Subcutaneous adipose tissue (tissue), 4 donors: ENCODE measurements around the gene FGF18. TPM values are rescaled to one million over a fixed set of nuclear protein-coding genes. Genes with fewer than 3 reads are reported as not detected.

Experiments
- total RNA-seq, 4 donors: library from RNA; depleted of rRNA; stranded (reverse); fragments of >200 nt; gene quantifications; one replicate each; pipeline ENCODE4 v1.1.0, GENCODE V29; 2016
- TF ChIP-seq, protein P1 (sequence below): fragments of 450-650 bp; IDR thresholded peaks from one replicate; pipeline ENCODE4 v1.5.1; 2016; ENCODE audit warnings: low read depth, mild to moderate bottlenecking, control low read depth, antibody characterized with exemption, moderate library complexity

The FGF18 gene, protein sequence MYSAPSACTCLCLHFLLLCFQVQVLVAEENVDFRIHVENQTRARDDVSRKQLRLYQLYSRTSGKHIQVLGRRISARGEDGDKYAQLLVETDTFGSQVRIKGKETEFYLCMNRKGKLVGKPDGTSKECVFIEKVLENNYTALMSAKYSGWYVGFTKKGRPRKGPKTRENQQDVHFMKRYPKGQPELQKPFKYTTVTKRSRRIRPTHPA
- total RNA-seq: under 1 TPM in 2 of 4 donors, not detected in 2; 0.33 to 0.66 TPM

DNA sequence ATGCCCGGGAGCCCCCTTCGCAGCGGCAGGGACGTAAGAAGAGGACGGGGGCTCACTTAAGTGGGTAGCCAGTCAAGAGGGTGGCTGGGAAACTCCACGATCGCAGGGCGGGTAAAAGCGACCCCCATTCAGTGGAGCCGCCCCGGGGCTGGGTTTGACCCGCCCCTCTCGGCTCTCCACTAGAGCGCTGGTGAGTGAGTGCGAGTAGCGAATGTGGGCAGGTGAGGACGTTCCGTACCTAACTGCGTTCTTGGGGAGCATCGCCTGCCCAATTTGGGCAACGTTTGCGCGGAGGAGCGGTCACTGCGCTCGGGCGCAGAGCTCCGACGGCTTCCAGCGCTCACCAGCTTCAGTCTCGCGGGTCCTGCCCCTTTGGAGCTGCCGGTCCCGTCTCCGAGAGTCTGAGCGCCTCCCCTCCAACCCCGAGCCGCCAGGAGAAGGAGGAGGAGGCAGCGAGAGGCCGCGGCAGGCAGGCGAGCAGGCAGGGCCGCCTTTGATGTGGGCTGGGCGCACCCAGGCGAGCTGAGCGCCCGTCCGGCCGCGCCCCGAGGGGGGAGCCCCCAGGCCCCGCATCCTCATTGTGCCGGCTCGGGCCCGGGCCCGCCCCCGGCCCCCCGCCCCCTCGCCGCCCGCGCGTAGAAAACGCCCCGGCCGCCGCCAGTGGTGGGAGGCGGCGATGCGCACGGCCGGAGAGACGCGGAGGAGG is at the start of gene FGF18:
FGF18 (plus strand) TSS at position 666 of the 706 bp plus-strand sequence. CDS start 553 bp downstream, outside the sequence.
- TF ChIP-seq, protein P1, sequence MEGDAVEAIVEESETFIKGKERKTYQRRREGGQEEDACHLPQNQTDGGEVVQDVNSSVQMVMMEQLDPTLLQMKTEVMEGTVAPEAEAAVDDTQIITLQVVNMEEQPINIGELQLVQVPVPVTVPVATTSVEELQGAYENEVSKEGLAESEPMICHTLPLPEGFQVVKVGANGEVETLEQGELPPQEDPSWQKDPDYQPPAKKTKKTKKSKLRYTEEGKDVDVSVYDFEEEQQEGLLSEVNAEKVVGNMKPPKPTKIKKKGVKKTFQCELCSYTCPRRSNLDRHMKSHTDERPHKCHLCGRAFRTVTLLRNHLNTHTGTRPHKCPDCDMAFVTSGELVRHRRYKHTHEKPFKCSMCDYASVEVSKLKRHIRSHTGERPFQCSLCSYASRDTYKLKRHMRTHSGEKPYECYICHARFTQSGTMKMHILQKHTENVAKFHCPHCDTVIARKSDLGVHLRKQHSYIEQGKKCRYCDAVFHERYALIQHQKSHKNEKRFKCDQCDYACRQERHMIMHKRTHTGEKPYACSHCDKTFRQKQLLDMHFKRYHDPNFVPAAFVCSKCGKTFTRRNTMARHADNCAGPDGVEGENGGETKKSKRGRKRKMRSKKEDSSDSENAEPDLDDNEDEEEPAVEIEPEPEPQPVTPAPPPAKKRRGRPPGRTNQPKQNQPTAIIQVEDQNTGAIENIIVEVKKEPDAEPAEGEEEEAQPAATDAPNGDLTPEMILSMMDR: no peak

DNA sequence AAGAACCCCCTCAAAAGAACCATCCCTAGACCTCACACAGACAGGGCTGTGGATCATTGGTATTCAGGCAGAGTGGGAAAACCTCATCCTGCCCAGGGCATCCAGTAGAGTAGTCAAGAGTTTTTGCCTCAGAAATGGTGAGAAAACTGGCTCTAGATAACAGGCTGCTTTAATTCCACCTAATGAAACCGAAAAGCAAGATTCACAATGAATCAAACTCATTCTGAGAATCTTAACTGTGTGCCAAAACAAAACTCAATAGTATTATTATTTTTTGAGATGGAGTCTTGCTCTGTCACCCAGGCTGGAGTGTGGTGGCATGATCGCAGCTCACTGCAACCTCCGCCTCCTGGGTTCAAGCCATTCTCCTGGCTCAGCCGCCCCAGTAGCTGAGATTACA is 49.5 kb upstream of the FGF18 start:
- TF ChIP-seq, protein P1: no peak

DNA sequence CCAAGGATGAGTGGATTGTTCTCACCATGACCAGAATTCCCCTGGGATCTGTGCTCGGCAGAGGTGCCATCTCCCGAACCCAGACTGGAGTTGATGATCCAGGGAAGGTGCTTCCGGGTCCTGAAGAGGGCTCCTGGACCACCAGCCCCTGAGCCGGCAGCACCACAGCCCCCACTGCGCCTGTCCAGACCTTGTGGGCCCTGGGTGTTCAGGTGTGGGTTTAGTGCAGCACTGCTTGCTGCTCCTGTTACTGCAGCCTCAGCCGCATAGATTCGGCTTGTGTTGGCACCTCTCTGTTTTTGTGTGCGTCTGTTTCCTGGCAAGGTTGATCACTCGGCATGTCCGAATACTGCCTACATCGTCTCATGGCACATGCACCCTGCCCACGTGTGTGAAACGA is 48.1 kb upstream of the FGF18 start:
- TF ChIP-seq, protein P1: no peak

DNA sequence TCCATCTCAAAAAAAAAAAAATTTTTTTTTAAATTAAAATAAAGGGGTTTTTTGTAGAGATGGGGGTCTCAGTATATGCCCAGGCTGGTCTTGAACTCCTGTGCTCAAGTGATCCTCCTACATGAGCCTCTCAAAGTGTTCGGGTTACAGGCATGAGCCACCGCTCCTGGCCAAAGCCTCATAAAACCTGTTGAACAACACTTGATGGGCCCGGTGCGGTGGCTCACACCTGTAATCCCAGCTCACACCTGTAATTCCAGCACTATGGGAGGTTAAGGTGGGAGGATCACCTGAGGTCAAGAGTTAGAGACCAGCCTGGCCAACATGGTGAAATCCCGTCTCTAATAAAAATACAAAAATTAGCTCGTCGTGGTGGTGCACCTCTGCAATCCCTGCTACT is 39.5 kb upstream of the FGF18 start:
- TF ChIP-seq, protein P1: no peak

DNA sequence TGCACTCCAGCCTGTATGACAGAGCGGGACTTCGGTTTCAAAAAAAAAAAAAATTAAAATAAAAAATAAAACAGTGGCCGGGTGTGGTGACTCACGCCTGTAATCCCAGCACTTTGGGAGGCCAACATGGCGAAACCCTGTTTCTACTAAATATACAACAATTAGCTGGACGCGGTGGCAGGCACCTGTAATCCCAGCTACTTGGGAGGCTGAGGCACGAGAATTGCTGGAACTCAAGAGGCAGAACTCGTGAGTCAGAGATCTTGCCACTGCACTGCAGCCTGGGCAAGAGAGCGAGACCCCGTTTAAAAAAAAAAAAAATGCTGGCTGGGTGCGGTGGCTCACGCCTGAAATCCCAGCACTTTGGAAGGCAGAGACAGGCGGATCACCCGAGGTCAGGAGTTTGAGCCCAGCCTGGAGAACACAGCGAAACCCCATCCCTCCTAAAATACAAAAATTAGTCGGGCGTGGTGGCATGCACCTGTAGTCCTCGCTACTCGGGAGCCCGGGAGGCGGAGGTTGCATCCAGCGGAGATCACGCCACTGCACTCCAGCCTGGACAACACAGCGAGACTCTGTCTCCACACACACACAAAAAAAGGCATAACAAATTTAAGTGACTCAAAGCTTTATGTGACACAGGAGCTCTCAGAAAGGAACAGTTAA is 33.3 kb upstream of the FGF18 start:
- TF ChIP-seq, protein P1: no peak

DNA sequence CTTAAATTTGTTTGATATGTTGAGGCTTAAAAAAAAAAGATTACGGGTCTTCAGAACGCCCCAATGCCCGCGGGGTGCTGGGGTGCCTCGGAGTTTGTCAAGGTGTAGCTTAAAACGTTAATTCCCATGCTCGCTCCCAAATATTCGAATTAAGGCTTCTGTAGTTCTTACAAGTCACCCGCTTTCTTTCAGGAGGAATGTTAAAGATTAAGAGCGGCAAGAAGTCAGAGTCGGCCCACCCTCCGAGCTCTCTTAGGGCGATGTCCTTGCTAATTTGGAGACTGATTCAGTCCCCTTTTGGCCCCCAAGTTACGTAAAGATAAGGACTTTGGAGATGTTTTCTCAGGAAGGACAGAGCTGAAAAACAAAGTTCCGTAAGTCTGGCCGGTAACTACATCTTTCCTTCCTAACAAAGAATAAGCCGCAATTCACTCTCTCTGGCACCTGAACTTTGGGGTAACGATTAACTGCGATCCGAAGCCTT is 32.5 kb upstream of the FGF18 start:
- TF ChIP-seq, protein P1: no peak
